ENCODE data around the gene CDK10. TPM values are rescaled to one million over a fixed set of nuclear protein-coding genes. Genes with fewer than 3 reads are reported as not detected.

CDK10 gene
- total RNA-seq, 1 experiment from 2014 or later = 116 TPM

DNA sequence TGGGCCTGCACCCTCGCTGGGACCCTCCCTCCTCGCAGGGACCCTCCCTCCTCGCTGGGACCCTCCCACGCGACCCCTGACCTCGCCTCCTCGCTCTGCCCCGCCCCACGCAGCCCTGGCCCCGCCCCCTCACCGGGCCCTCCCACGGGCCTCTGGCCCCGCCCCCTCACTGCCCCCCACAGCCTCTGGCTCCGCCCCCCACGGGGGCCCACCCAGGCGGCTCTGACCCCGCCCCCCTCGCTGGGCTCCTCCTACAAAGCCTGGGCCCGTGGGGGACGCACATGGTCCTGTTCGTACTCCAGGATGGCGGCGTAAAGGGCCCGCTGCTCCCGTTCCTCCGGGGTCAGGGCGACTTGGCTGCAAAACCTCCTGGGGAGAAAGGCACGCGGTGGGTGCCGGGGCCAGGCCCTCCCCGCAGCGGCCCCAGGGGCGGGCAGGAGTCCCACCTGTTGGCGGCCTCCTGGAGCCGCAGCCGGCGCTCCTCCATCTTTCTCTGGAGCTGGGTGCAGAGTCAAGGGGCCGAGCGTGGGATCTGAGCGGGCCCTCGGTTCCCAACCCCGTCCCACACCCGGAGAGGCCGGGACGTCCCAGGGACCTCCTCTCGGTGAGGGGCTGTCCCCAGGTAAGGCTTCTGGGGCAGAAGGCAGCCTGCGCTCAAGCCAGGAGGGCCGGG, 25.2 kb downstream of the CDK10 start:
- DNase-seq (ENCODE audit: low spot score) = peak; percentile 75

DNA sequence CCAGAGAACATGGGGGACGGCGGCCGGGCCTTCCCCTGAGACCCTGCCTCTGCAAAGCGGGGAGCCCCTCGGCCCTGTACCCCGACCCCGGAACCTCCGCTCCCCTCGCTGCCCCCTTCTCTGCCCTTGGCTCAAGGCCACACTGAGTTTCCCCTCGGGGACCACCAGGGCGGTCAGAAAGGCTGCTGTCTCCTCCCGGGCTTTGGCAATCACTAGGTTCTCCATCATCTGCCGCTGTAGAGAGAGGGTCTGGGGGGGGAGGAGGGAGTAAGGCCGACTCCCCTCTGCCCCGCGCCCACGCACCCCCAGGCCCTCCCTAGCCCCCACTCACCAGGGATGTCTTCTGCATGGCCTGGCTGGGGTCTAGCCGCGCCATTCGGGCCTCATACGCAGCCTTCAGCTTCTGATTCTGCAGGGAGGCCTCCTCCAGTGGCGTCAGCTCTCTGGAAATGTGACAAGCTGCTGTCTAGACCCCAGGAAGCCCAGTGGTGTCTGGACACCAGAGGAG, 25.8 kb downstream of the CDK10 start:
- no peak for DNase-seq (ENCODE audit: low spot score)

- no peak for DNase-seq (ENCODE audit: low spot score)
Observed at GRCh38 chr16:89716493-89716892, 30.0 kb downstream of the CDK10 start.

GRCh38 chr16:89716916-89717687, 30.6 kb downstream of the CDK10 start:
- DNase-seq (ENCODE audit: low spot score) = no peak

DNA sequence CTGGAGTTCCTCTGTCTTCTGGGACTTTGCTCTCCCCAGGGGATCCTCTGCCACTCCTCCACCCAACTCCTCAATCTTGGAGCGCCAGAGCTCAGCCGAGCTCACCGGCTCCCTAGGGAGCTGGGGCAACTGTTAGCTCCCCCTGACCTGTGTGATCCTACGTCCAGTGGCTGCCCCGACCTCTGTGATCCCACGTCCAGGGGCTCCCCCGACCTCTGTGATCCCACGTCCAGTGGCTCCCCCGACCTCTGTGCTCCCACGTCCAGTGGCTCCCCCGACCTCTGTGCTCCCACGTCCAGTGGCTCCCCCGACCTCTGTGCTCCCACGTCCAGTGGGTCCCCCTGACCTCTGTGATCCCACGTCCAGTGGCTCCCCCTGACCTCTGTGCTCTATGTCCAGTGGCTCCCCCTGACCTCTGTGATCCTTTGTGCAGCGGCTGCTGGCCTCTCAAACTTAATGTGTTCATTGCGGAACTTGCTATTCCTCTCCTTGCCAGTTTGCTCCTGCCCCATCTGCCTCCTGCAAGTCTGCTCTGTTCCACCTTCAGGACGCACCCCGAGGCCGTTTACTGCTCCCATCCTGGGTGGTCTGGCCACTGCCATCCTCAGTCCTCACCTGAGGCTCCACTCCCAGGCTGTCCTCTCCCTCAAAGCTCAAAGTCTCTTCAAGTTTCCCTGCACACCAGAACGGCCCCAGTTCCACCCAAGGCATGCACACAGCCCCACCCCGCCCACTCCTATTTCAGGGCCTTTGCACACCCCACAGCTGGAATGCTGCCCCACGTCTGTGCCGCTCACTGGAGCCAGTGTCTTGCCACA, 31.4 kb downstream of the CDK10 start:
- no peak for DNase-seq (ENCODE audit: low spot score)

DNA sequence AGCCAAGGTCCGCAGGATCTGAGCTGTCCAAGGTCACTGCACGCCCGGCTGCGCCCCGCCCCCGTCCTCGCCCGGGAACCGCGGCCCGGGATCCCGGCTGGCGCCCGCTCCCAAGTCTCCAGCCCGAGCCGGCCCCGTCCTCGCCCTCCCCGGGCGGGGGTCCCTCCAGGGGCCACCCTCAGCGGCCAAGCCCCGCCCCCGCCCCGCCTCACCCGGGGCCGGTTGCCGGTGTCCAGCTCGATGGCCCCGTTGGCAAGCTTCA, 34.0 kb downstream of the CDK10 start:
- DNase-seq (ENCODE audit: low spot score) = peak; percentile 32

- DNase-seq (ENCODE audit: low spot score) = peak; percentile 86
Observed at GRCh38 chr16:89720813-89721545, 34.5 kb downstream of the CDK10 start, which contains the start of the genes VPS9D1 and ZNF276. VPS9D1 (minus strand) TSS chr16:89720898; CDS start chr16:89720861, 37 bp downstream. ZNF276 (plus strand) TSS chr16:89721537; CDS start chr16:89721641, 104 bp downstream.

GRCh38 chr16:89721546-89722391, 35.3 kb downstream of the CDK10 start:
- peak; percentile 58 for DNase-seq (ENCODE audit: low spot score)

DNA sequence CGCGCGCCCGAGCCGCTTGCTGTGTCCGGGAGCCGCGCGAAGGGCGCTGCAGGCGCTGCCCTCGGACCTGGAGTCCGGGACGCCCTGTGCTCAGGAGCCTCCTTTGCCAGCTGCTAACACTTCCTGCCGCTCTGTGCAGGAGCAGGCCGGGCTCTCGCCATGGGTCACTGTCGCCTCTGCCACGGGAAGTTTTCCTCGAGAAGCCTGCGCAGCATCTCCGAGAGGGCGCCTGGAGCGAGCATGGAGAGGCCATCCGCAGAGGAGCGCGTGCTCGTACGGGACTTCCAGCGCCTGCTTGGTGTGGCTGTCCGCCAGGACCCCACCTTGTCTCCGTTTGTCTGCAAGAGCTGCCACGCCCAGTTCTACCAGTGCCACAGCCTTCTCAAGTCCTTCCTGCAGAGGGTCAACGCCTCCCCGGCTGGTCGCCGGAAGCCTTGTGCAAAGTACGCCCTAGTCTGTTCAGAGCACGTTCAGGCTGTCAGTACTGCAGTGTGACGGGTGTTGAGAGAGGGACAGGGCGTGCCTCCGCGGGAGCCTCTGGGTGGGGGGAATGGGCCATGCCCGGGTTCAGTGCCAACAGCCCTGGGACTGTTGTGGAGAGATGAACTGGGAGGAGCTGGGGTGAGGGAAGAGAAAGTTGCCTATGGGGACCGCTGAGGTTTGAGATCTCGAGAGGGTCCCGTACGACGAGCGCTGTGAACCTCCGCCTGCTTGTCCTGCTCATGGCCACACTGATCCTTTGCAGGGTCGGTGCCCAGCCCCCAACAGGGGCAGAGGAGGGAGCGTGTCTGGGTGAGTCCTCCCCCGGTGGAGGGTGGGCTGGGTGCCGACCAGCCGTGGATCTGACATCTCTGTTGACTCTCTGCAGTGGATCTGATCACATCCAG, 36.1 kb downstream of the CDK10 start:
- DNase-seq (ENCODE audit: low spot score) = peak; percentile 75

GRCh38 chr16:89723279-89724250, 37.1 kb downstream of the CDK10 start:
- no peak for DNase-seq (ENCODE audit: low spot score)

DNA sequence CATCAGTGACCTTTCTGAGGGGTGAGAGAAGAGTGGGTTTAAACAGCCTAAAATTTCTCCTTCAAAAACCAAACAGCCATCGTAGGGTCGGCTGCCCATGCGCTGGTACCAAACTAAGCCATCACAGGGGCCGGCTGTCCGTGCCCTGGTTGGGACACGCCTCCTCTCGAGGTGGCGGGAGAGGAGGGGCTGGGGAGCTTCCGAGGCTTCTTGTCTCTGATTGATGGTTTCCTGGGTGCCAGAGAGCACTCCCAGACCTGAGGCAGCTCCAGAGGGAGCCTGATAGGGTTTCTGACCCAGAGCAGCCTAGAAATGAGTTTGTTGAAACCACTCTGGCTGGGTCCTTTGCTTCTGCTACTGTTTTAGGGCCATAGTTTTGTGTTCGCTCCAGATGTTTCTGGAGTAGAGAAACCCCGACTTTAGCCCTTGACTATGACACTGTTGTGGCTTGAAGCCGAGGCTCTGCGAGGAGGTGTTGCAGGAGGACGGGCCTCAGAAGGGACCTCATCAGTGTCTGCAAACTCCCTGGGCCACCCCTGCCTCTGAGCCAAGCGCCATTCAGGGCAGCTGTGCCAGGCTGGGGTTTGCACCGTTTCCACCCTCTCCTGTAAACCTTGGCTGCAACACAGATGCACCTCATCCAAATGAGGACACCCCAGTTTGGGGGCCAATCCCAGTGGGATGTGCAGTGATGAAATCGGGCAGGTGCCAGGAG, 41.1 kb downstream of the CDK10 start:
- no peak for DNase-seq (ENCODE audit: low spot score)

DNA sequence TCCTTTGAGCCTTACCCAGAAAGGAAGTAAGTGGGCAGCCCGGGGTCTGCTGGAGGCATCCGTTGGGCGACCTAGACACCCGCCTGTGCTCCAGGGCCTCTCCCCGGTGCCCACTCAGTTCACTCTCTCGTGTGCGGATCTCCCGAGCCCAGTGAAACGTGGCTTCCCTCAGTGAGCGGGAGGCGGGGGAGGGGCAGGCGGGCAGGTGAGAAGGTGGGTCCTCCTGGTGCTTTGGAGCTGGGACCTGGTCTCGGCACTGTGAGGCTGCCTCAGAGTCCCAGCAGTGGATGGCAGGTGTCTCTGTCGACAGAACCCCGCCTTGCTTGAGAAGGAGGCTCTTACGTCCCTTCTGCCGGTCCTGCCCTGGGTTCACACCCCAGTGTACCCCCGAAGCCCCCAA, 42.8 kb downstream of the CDK10 start:
- no peak for DNase-seq (ENCODE audit: low spot score)

DNA sequence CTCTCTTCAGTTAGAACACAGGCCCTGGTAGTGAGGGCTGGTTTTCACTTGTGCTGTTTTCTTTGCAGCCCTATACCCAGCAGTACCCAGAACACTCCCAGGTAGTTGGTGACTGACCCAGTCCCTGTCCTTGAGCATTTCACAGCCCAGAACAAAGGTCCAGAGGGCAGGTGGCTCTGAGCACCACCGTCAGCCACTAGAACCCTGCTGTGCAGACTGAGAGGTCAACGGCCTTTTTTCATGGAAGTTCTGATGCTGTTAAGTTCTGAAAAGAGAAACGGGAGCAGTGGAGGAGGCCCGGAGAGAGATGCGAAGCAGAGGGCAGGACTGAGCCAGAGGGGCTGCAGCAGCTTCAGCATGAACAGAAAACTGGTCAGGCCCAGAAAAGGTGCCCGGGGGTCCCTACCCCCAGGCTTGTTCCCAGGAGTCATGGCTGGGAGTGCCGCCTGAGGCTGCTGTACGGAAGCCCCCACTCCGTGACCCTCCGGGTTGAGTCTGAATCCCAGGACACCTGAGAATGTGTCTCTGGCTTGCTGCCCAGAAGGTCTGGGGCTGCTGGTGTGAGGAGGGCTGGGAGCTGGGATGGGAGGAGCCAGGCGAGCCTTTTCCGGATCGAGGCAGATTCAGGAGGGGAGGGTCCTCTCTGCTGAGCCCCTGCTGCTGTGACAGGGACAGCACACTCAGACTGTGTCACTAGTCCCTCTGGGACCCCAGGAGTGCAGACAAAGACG, 43.5 kb downstream of the CDK10 start:
- no peak for DNase-seq (ENCODE audit: low spot score)

- no peak for DNase-seq (ENCODE audit: low spot score)
Observed at GRCh38 chr16:89730610-89731234, 44.2 kb downstream of the CDK10 start.

DNA sequence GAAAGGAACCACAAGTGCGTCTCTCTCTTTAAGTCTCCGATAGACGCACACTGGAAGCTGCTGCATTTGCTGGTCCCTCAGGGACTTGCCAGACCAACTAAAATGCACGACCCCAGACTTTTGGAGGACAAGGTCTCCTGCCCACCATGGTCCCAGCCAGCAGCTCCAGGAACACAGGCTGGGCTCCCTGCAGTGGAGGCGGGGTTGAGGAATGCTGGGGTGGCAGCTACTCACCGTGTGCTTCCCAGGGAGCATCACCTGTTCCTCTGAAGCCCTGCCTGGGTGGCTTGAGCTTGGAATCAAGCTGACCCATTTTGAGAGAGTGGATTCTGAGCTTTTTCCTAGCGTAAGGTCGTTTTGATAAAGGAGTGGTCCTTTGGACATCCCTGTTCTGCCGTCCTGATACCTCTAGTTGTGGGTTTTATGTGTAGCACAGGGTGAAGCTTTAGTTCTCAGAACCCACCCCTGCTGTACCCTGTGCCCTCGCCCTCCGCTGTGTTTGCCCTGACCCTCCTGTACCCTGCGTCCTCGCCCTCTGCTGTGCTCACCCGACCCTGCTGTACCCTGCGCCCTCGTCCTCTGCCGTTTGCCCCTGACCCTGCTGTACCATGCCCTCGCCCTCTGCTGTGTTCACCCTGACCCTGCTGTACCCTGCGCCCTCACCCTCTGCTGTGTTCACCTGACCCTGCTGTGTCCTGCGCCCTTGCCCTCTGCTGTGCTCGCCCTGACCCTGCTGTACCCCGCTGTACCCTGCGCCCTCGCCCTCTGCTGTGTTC, 45.8 kb downstream of the CDK10 start:
- no peak for DNase-seq (ENCODE audit: low spot score)

GRCh38 chr16:89732918-89733242, 46.4 kb downstream of the CDK10 start:
- no peak for DNase-seq (ENCODE audit: low spot score)
